NOMO-1 (cell line): ENCODE data around the gene BET1L.
A peak's percentile ranks its signal among the peaks of the same experiment; 100 is the strongest.

Experiments
- DNase-seq, 2 experiments: peaks; one replicate each; lab custom pipeline; 2025; ENCODE audit not compliant: unreplicated experiment in 2 of 2; lab: John Stamatoyannopoulos, UW

The BET1L gene

GRCh38 chr11:210803-211180 lies 3.6 kb upstream of the BET1L start:
- DNase-seq, result no peak

DNA sequence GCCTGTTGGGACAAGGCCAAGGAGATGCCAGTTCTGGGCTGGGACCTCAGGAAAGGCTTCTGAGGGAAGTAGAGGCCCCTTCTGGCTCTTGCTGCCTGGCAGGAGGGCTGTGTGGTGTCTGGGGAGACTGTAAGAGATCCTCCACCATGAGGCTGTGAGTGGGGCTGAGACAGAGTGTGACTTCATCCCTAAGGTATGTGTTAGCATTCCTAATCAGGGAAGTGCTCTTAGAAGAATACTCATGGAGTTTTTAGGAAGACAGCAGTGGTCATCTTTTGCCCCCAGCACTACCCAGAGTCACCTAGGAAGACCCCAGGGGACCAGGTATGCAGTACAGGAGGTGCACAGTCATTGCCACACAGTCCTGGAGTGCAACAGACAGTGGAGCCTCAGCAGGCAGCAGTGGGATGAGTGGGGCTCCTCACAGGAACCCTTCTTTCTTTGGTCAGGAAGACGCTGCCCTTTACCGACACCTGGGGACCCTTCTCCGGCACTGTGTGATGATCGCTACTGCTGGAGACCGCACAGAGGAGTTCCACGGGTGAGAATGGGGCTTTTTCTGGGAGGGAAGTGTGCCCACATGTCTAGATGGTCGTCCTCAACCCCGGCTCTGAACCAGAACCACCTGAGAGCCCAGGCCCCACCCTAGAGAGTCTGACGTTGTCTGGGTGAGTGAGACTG lies 3.1 kb upstream of the BET1L start:
- DNase-seq, result no peak

- no peak for DNase-seq
These were observed 2.3 kb upstream of the BET1L start for GRCh38 chr11:209275-210121.

GRCh38 chr11:208917-209260 lies 1.7 kb upstream of the BET1L start:
- DNase-seq, result no peak

GRCh38 chr11:208181-208916 lies 1.1 kb upstream of the BET1L start:
- peak; percentile 81 to 90 for DNase-seq

DNA sequence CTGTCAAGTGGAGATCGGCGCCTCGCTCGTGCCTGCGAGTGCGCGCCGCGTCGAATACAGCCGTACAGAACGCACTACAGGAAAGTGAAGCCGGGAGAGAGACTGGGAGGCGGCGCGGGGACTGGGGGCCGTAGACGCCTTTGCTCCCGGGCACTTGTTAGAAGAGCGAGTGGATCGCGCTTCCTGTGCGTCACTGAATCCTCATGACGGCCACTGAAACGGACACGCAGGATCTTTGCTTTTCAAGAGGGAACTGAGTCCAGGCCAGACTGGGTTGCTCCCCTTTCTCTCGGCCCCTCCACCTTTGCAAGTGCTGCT lies 623 bp upstream of the BET1L start:
- DNase-seq, result no peak

DNA sequence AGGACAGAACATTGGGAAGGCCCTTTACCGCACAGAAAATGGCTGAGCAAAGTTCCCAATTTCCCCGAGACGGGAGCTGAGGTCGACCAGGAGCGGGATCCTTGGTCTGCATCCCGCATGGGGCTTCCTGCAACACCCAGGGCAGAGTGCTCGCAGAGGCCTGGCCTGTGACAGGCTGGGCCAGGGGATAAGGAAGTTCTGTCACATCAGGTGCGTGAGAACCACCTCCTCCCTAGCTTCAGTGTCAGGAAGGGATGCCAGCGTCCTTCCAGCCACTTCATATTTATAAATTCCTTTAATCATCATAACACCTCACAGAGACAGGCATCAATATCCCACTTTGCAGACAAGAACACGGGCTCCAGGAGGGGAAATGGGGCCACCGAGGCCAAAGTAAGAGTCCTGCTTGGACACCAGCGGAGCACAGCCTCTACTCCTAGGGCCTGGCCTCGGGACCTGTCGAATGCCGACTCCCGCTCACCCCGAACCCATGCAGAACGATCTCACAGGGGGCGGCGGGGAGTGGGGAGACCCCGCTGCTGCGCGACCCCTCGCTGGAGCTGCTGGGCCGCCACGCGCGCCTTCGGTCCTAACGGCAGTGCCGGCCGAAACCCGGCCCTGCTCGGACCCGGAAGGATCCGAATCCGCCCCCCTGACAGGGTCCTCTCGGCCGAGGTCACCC lies 532 bp downstream of the BET1L start:
- DNase-seq, result peak; percentile 18 to 24

- no peak for DNase-seq
These were observed 1.2 kb downstream of the BET1L start for GRCh38 chr11:206002-206384.

- DNase-seq, result no peak
These were observed 1.8 kb downstream of the BET1L start for GRCh38 chr11:205221-206001.

DNA sequence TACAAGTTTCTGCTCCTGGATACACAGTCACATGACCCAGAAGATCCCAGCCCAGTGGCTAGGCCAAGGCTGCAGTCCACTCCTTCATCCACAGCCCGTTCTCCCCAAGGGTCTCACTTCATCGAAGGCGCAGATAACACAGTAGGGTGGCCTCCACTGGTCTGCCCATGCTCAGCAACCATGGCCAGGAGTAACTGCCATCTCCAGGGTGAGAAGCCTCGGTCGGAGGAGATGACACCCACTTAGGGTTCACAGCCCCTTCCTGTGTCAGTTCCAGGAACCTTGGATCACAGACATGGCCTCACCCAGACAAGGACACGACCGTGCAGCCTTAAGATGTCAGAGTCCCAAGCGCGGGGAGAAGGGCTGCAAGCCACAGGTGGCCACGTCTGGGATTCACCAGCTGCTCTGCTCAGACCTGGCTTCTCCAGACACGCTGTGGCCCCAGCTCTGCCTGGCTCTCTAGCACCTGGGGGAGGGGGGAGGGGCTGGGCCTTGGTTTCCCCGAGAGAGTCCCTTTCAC lies 2.6 kb downstream of the BET1L start:
- no peak for DNase-seq

DNA sequence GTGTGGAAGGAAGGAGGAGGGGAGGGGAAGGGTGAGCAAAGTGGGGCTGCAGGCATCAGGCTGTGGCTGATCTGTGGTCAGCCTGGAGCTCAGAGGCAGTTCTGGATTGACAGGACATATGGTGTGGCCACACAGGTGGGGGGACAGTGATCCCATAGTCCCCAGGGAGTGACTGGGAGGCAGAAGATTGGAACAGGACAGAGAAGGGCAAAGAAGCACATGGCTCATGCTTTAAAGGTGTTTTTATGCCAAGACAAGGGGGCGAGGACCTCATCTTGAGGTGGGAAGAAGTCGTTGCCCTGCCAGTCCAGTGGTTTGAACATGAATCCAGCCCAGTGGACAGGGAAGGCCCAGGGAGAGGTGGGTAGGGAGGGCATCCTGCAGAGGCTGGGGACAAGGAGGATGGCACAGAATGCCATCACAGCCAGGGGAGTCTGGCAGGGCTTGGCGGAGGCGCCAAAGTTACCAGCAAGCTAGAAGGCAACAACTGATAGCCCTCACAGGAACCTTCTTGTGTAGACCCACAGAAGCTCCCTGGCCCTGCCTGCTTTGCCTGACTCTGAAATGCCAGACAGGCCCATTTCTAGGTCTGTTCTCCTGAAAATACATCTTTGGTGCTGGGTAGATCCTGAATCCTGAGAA lies 3.1 kb downstream of the BET1L start:
- no peak for DNase-seq

GRCh38 chr11:203056-203944 lies 3.9 kb downstream of the BET1L start:
- DNase-seq, result no peak

- no peak for DNase-seq
These were observed 4.7 kb downstream of the BET1L start for GRCh38 chr11:202490-202889.

DNA sequence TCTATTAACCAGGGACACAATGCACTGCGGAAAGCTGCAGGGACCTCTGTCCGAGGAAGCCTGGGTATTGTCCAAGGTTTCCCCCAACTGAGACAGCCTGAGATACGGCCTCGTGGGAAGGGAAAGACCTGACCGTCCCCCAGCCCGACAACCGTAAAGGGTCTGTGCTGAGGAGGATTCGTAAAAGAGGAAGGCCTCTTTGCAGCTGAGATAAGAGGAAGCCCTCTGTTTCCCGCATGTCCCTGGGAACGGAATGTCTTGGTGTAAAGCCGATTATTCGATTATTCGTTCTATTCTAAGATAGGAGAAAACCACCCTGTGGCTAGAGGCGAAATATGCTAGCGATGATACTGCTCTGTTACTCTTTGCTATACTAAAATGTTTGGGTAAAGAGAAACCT lies 5.2 kb downstream of the BET1L start:
- DNase-seq, result no peak

DNA sequence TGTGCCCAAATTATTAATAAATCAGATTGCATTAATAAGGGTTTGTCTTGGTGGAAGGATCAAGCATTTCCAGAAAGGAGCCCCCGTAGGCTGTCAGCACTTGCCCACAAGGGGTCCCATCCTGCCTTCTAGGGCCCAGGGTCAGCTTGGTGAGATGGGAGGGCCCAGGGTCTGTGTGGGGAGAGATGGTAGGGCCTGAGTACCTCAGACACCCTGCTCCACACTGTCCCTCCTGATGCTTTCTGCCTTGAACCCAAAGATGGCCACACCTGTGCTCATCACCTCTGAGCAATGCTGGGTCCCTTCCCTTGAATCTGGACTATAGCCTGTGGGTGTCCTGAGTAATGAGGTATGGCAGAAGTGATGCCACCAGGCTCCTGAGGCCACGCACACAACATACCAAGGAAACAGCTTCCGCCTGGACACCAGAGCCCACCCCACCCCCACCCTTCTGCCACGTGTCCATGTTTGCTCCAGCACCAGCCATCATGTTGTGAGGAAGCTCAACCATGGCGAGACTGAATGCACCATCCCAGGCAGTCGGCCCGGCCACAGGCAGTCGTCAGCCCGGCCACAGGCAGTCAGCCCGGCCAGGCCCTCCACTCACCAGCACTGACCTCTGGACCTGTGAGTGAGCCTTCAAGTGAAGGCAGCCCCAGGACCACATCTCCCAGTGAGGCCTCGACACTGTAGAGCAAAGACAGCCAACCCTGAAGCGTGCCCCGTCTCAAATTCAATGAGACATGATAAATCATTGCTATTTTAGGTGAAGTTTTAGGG lies 6.8 kb downstream of the BET1L start:
- DNase-seq, result no peak

DNA sequence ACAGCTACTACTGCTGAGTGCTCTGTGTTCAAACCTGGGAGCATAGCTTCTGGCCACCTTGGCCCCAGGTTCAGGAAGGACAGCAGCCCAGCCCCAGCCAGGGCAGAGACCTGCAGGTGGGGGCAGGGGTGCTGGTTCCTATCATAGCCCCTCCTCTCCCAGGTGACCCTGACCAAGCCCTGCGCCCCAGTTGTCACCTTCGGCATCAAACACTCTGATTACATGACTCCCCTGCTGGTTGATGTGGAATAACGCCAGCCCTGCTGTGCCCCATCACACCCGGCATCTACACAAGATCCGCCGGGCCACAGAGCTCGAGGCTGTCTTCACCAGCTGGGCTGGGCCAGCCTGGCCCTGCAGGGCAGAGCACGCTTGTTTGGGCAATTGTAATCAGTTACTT lies 7.4 kb downstream of the BET1L start:
- no peak for DNase-seq

DNA sequence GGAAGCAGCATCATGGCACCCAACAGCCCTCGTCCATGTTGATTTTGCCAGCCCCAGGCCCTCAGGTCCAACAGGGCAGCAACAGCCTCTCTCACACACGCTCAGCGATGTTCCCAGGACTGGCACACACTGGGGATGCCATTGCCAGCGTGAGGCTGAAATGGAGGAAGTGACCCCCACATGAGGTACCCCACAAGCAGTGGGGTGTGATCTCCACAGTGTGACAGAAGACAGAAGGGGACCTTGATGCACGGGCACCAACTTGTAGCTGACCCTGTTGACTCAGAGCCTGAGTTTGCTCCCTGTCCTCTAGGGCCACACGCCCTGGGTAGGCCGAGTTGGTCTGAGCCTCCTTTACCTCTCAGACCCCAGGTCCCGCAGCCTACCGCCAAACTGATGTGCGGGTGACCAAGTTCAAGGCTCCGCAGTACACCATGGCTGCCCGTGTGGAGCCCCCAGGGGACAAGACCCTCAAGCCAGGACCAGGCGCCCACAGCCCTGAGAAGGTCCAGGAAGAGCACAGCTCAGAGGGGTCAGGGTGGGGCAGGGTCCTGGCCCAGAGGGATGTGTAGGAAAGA lies 8.1 kb downstream of the BET1L start:
- no peak for DNase-seq
